Stimulated activated naive CD8-positive, alpha-beta T cell treated with anti-CD3 and anti-CD28 coated beads, Interleukin-15, Interleukin-2, amounts not matched to agents 100 ng/mL and 50 ng/mL, for 24 hours (primary cell): ENCODE data around the gene C14orf119.

ENCODE experiments used
- H3K27ac Mint-ChIP-seq: one replicate; pipeline ENCODE4 v1.8.0; 2021; ENCODE audit warnings: mild to moderate bottlenecking, mixed read lengths
- H3K27me3 Mint-ChIP-seq: one replicate; pipeline ENCODE4 v1.8.0; 2021; ENCODE audit warnings: mixed read lengths
- H3K36me3 Mint-ChIP-seq: one replicate; pipeline ENCODE4 v1.8.0; 2021; ENCODE audit warnings: low read depth, mixed read lengths
- H3K4me1 Mint-ChIP-seq: one replicate; pipeline ENCODE4 v1.8.0; 2021; ENCODE audit warnings: low read depth, mixed read lengths
- H3K4me3 Mint-ChIP-seq: one replicate; pipeline ENCODE4 v1.8.0; 2021; ENCODE audit warnings: mild to moderate bottlenecking, mixed read lengths
- H3K9me3 Mint-ChIP-seq: one replicate; pipeline ENCODE4 v1.8.0; 2021; ENCODE audit warnings: mixed read lengths

C14orf119 gene

GRCh38 chr14:23091294-23092225 lies 3.7 kb upstream of the C14orf119 start:
- peak overlapping the region; percentile 75 for H3K27ac Mint-ChIP-seq
- no peaks in the 10 kb centered on the region for H3K27me3 Mint-ChIP-seq
- peaks cover 53% of the 10 kb centered on the region for H3K36me3 Mint-ChIP-seq
- no peak overlapping the region for H3K4me3 Mint-ChIP-seq
- peaks cover 25% of the 10 kb centered on the region for H3K4me1 Mint-ChIP-seq
- H3K9me3 Mint-ChIP-seq, result no peaks in the 10 kb centered on the region

- Mint-ChIP-seq H3K36me3 (peaks cover 49% of the 10 kb centered on the region), H3K4me1 (peaks cover 24% of the 10 kb centered on the region), H3K9me3 (no peaks in the 10 kb centered on the region), H3K4me3 (no peak overlapping the region), H3K27me3 (no peaks in the 10 kb centered on the region), H3K27ac (peak overlapping the region; percentile 1)
Observed at GRCh38 chr14:23093104-23093503, 2.2 kb upstream of the C14orf119 start.

GRCh38 chr14:23093526-23093925 lies 1.8 kb upstream of the C14orf119 start:
- H3K4me1 Mint-ChIP-seq, result peaks cover 24% of the 10 kb centered on the region
- no peak overlapping the region for H3K4me3 Mint-ChIP-seq

GRCh38 chr14:23093991-23094665 lies 1.2 kb upstream of the C14orf119 start:
- H3K36me3 Mint-ChIP-seq, result peaks cover 55% of the 10 kb centered on the region
- no peaks in the 10 kb centered on the region for H3K27me3 Mint-ChIP-seq
- H3K4me3 Mint-ChIP-seq, result no peak overlapping the region
- peaks cover 24% of the 10 kb centered on the region for H3K4me1 Mint-ChIP-seq
- H3K9me3 Mint-ChIP-seq, result no peaks in the 10 kb centered on the region
- no peak overlapping the region for H3K27ac Mint-ChIP-seq

More at GRCh38 chr14:23093526-23093925, 1.8 kb upstream of the C14orf119 start:
- H3K36me3 Mint-ChIP-seq, result peaks cover 50% of the 10 kb centered on the region
- H3K27me3 Mint-ChIP-seq, result no peaks in the 10 kb centered on the region
- peak overlapping the region; percentile 1 for H3K27ac Mint-ChIP-seq
- no peaks in the 10 kb centered on the region for H3K9me3 Mint-ChIP-seq

GRCh38 chr14:23094666-23095195 lies 574 bp upstream of the C14orf119 start, which contains the start of gene ACIN1:
Gene ACIN1, minus strand, starts transcription at chr14:23095136. Its CDS starts 24 bp downstream, at chr14:23095112.
- no peaks in the 10 kb centered on the region for H3K27me3 Mint-ChIP-seq
- H3K4me1 Mint-ChIP-seq, result peaks cover 24% of the 10 kb centered on the region
- H3K27ac Mint-ChIP-seq, result no peak within 1 kb of the TSS
- H3K9me3 Mint-ChIP-seq, result no peaks in the 10 kb centered on the region
- H3K4me3 Mint-ChIP-seq, result no peak within 1 kb of the TSS
- peaks cover 51% of the 10 kb centered on the region for H3K36me3 Mint-ChIP-seq

GRCh38 chr14:23097786-23098185 lies 2.5 kb downstream of the C14orf119 start:
- peaks cover 22% of the 10 kb centered on the region for H3K4me1 Mint-ChIP-seq
- H3K36me3 Mint-ChIP-seq, result peaks cover 30% of the 10 kb centered on the region
- no peak overlapping the region for H3K4me3 Mint-ChIP-seq
- H3K27ac Mint-ChIP-seq, result no peak overlapping the region
- no peaks in the 10 kb centered on the region for H3K27me3 Mint-ChIP-seq
- no peaks in the 10 kb centered on the region for H3K9me3 Mint-ChIP-seq

- no peaks in the 10 kb centered on the region for H3K9me3 Mint-ChIP-seq
- peaks cover 22% of the 10 kb centered on the region for H3K36me3 Mint-ChIP-seq
- no peak overlapping the region for H3K4me3 Mint-ChIP-seq
- no peak overlapping the region for H3K27ac Mint-ChIP-seq
- H3K27me3 Mint-ChIP-seq, result no peaks in the 10 kb centered on the region
- H3K4me1 Mint-ChIP-seq, result peaks cover 22% of the 10 kb centered on the region
Observed at GRCh38 chr14:23099212-23099861, 4.0 kb downstream of the C14orf119 start.

GRCh38 chr14:23101213-23101970 lies 6.1 kb downstream of the C14orf119 start:
- Mint-ChIP-seq H3K4me1 (peaks cover 16% of the 10 kb centered on the region), H3K36me3 (peaks cover 22% of the 10 kb centered on the region), H3K27me3 (no peaks in the 10 kb centered on the region), H3K4me3 (no peak overlapping the region), H3K9me3 (no peaks in the 10 kb centered on the region), H3K27ac (no peak overlapping the region)

GRCh38 chr14:23101986-23102625 lies 6.8 kb downstream of the C14orf119 start:
- no peaks in the 10 kb centered on the region for H3K27me3 Mint-ChIP-seq
- no peaks in the 10 kb centered on the region for H3K9me3 Mint-ChIP-seq
- H3K36me3 Mint-ChIP-seq, result peaks cover 19% of the 10 kb centered on the region
- H3K4me3 Mint-ChIP-seq, result no peak overlapping the region
- H3K4me1 Mint-ChIP-seq, result peaks cover 9% of the 10 kb centered on the region
- no peak overlapping the region for H3K27ac Mint-ChIP-seq

GRCh38 chr14:23102801-23103200 lies 7.5 kb downstream of the C14orf119 start:
- H3K27me3 Mint-ChIP-seq, result no peaks in the 10 kb centered on the region
- no peaks in the 10 kb centered on the region for H3K9me3 Mint-ChIP-seq
- H3K27ac Mint-ChIP-seq, result no peak overlapping the region
- H3K4me3 Mint-ChIP-seq, result no peak overlapping the region
- peaks cover 12% of the 10 kb centered on the region for H3K36me3 Mint-ChIP-seq
- H3K4me1 Mint-ChIP-seq, result peaks cover 2% of the 10 kb centered on the region

GRCh38 chr14:23103581-23103980 lies 8.3 kb downstream of the C14orf119 start:
- H3K4me1 Mint-ChIP-seq, result no peaks in the 10 kb centered on the region
- no peaks in the 10 kb centered on the region for H3K27me3 Mint-ChIP-seq
- peaks cover 7% of the 10 kb centered on the region for H3K36me3 Mint-ChIP-seq
- H3K4me3 Mint-ChIP-seq, result no peak overlapping the region
- H3K9me3 Mint-ChIP-seq, result no peaks in the 10 kb centered on the region
- no peak overlapping the region for H3K27ac Mint-ChIP-seq

- no peak overlapping the region for H3K27ac Mint-ChIP-seq
- no peaks in the 10 kb centered on the region for H3K9me3 Mint-ChIP-seq
- H3K36me3 Mint-ChIP-seq, result peaks cover 2% of the 10 kb centered on the region
- H3K4me3 Mint-ChIP-seq, result no peak overlapping the region
- no peaks in the 10 kb centered on the region for H3K4me1 Mint-ChIP-seq
- H3K27me3 Mint-ChIP-seq, result no peaks in the 10 kb centered on the region
Observed at GRCh38 chr14:23104070-23104590, 8.8 kb downstream of the C14orf119 start.

GRCh38 chr14:23104591-23105347 lies 9.5 kb downstream of the C14orf119 start, which contains the start of gene CIROP:
Gene CIROP, minus strand, starts transcription at chr14:23104989. Its CDS starts 69 bp downstream, at chr14:23104920.
- Mint-ChIP-seq H3K4me1 (no peaks in the 10 kb centered on the region), H3K27ac (no peak within 1 kb of the TSS), H3K4me3 (no peak within 1 kb of the TSS)

More at GRCh38 chr14:23104591-23105347, 9.5 kb downstream of the C14orf119 start, which contains the start of gene CIROP:
- H3K9me3 Mint-ChIP-seq, result no peaks in the 10 kb centered on the region
- no peaks in the 10 kb centered on the region for H3K36me3 Mint-ChIP-seq
- H3K27me3 Mint-ChIP-seq, result no peaks in the 10 kb centered on the region
